NT2/D1 (cell line): ENCODE data around the gene DDC.

Experiments used
- DNase-seq: peaks from one replicate; pipeline ENCODE4 v3.0.0-alpha.2; 2011; ENCODE audit warnings: low read depth, low spot score
- H3K27me3 ChIP-seq: 2 replicates; pipeline ENCODE4 v1.6.0; 2011; ENCODE audit warnings: mild to moderate bottlenecking; ENCODE audit not compliant: insufficient read length, insufficient read depth
- H3K36me3 ChIP-seq: 2 replicates; pipeline ENCODE4 v1.6.1; 2011; ENCODE audit warnings: mild to moderate bottlenecking, low read length, mixed read lengths; ENCODE audit not compliant: insufficient read depth, insufficient read length
- H3K4me1 ChIP-seq: 2 replicates; pipeline ENCODE4 v1.5.1; 2011; ENCODE audit not compliant: insufficient read depth, insufficient read length
- H3K4me3 ChIP-seq: 2 replicates; pipeline ENCODE4 v1.5.1; 2011; ENCODE audit warnings: low read depth; ENCODE audit not compliant: insufficient read length
- H3K9ac ChIP-seq: 2 replicates; pipeline ENCODE4 v1.6.0; 2011; ENCODE audit warnings: low read depth; ENCODE audit not compliant: insufficient read length
- H3K9me3 ChIP-seq: 2 replicates; pipeline ENCODE4 v1.5.1; 2011; ENCODE audit warnings: mild to moderate bottlenecking, low read length; ENCODE audit not compliant: insufficient read depth
- SUZ12 ChIP-seq: IDR thresholded peaks from 2 replicates; pipeline ENCODE4 v1.6.1; 2011; ENCODE audit not compliant: insufficient read length, insufficient read depth; ENCODE audit errors: extremely low read depth
- YY1 ChIP-seq: IDR thresholded peaks from 2 replicates; pipeline ENCODE4 v1.6.1; 2011; ENCODE audit not compliant: insufficient read length, insufficient read depth
- ZNF274 ChIP-seq: IDR thresholded peaks from 2 replicates; pipeline ENCODE4 v1.6.1; 2011; ENCODE audit warnings: mild to moderate bottlenecking, low read depth, low read length

Gene DDC

GRCh38 chr7:50605059-50605458, 39.9 kb upstream of the DDC start:
- no peak for TF ChIP-seq YY1
- no peak for TF ChIP-seq SUZ12
- no peak for TF ChIP-seq ZNF274
- Histone ChIP-seq H3K36me3 (peaks cover 60% of the 10 kb centered on the region), H3K27me3 (no peaks in the 10 kb centered on the region), H3K9ac (no peak overlapping the region), H3K4me1 (no peaks in the 10 kb centered on the region), H3K4me3 (no peak overlapping the region), H3K9me3 (no peaks in the 10 kb centered on the region)
- no peak for DNase-seq

- Histone ChIP-seq H3K9ac (no peak overlapping the region), H3K36me3 (peaks cover 69% of the 10 kb centered on the region)
- DNase-seq = no peak
These were observed 38.1 kb upstream of the DDC start for GRCh38 chr7:50603287-50603686.

GRCh38 chr7:50599385-50599784, 34.2 kb upstream of the DDC start:
- TF ChIP-seq ZNF274 = no peak
- no peak for TF ChIP-seq YY1
- no peak for TF ChIP-seq SUZ12
- Histone ChIP-seq H3K9ac (peak overlapping the region; percentile 1), H3K36me3 (peaks cover 69% of the 10 kb centered on the region), H3K4me1 (no peaks in the 10 kb centered on the region), H3K9me3 (no peaks in the 10 kb centered on the region), H3K4me3 (no peak overlapping the region), H3K27me3 (no peaks in the 10 kb centered on the region)
- no peak for DNase-seq

More at GRCh38 chr7:50603287-50603686, 38.1 kb upstream of the DDC start:
- TF ChIP-seq SUZ12 (no peak), ZNF274 (no peak), YY1 (no peak)
- Histone ChIP-seq H3K4me1 (no peaks in the 10 kb centered on the region), H3K9me3 (no peaks in the 10 kb centered on the region), H3K4me3 (no peak overlapping the region), H3K27me3 (no peaks in the 10 kb centered on the region)

- H3K4me1 ChIP-seq = peaks cover 3% of the 10 kb centered on the region
- no peaks in the 10 kb centered on the region for H3K27me3 ChIP-seq
- TF ChIP-seq SUZ12 = no peak
- no peak overlapping the region for H3K9ac ChIP-seq
- H3K9me3 ChIP-seq = no peaks in the 10 kb centered on the region
- no peak overlapping the region for H3K4me3 ChIP-seq
- peaks cover 66% of the 10 kb centered on the region for H3K36me3 ChIP-seq
- no peak for DNase-seq
These were observed 33.5 kb upstream of the DDC start for GRCh38 chr7:50598460-50599343.

GRCh38 chr7:50596484-50596883, 31.3 kb upstream of the DDC start:
- DNase-seq = no peak
- no peaks in the 10 kb centered on the region for H3K27me3 ChIP-seq
- no peak overlapping the region for H3K9ac ChIP-seq
- no peak overlapping the region for H3K4me3 ChIP-seq
- TF ChIP-seq ZNF274 = no peak
- no peak for TF ChIP-seq YY1
- no peak for TF ChIP-seq SUZ12
- H3K36me3 ChIP-seq = peaks cover 72% of the 10 kb centered on the region
- peaks cover 3% of the 10 kb centered on the region for H3K4me1 ChIP-seq
- H3K9me3 ChIP-seq = no peaks in the 10 kb centered on the region

GRCh38 chr7:50595491-50596102, 30.4 kb upstream of the DDC start:
- Histone ChIP-seq H3K4me3 (no peak overlapping the region), H3K9ac (no peak overlapping the region), H3K9me3 (no peaks in the 10 kb centered on the region), H3K27me3 (no peaks in the 10 kb centered on the region), H3K4me1 (peaks cover 3% of the 10 kb centered on the region), H3K36me3 (peaks cover 70% of the 10 kb centered on the region)
- no peak for TF ChIP-seq ZNF274
- TF ChIP-seq YY1 = no peak
- no peak for TF ChIP-seq SUZ12
- peak; percentile 36 for DNase-seq

GRCh38 chr7:50594734-50595485, 29.7 kb upstream of the DDC start:
- no peak for DNase-seq
- Histone ChIP-seq H3K4me1 (peaks cover 3% of the 10 kb centered on the region), H3K9ac (no peak overlapping the region), H3K4me3 (no peak overlapping the region), H3K27me3 (no peaks in the 10 kb centered on the region), H3K9me3 (no peaks in the 10 kb centered on the region), H3K36me3 (peaks cover 69% of the 10 kb centered on the region)
- TF ChIP-seq SUZ12 (no peak), YY1 (no peak), ZNF274 (no peak)
